Jurkat, Clone E6-1 (cell line): Measurements from ENCODE around the gene TCF7L1. TPM values are rescaled to one million over a fixed set of nuclear protein-coding genes. Genes with fewer than 3 reads are reported as not detected.
"Not testable (repeated sequence)": the region's sequence is repeated elsewhere in the genome, so short reads cannot be mapped to it uniquely, and the experiment has no call there.

Experiments used
- DNase-seq: peaks from one replicate; pipeline ENCODE4 v3.0.0-alpha.2; 2011; ENCODE audit warnings: low read depth, low spot score
- H3K4me3 ChIP-seq: 2 replicates; pipeline ENCODE4 v1.5.1; 2011; ENCODE audit warnings: mild to moderate bottlenecking, low read length, control low read depth, moderate library complexity
- polyA plus RNA-seq: library from polyadenylated mRNA; unstranded; fragments of >200 nt; gene quantifications from one replicate; pipeline ENCODE4 v1.2.1, GENCODE V29; 2012; ENCODE audit warnings: missing spikeins; ENCODE audit not compliant: insufficient read length, insufficient read depth

The TCF7L1 gene
- polyA plus RNA-seq: 0.68 TPM

DNA sequence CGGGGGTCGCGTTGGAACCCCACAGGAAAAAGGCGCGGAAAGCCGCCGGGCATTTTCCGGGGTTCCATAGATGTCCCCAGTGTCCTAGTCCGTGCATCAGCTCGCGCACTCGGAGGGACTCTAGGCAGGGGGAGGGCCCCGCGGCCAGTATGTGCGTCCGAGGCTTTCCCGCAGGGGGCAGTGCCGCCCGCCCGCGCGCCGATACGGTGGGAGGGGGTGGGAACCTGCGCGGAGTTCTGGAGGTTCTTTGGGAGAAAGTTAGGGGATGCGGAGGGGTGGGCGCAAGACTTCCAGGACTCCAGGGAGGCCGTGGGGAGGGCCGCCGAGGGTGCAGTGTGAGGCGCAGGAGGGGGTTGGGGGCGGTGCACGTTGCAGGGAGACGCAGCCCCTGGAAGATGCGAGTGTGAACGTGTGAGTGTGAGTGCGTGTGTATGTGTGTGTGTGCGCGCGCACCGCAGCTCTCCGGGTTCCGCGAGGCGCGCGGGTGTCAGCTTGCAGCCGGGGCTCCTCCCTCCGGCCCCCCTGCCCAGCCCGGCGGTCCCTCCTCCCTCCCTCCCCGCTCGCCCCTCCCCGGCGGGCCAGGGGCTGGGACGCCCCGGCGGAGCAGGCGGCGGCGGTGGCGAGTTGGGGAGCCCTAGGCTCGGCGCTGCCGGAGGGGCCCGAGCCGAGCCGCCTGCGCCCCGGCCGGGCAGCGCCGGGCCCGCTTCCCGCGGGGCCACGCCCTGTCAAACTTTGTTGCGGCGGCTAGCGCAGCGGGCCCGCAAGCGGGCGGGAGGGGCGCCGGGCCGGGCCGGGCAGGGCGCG lies at the start of gene TCF7L1:
TCF7L1 (plus strand) TSS at position 559 of the 804 bp plus-strand sequence. CDS start 293 bp downstream, outside the sequence.
- peak; percentile 5 for DNase-seq
- H3K4me3 ChIP-seq: peak within 1 kb of the TSS; percentile 44

- DNase-seq: no peak
- H3K4me3 ChIP-seq: no peak overlapping the region
Measured at GRCh38 chr2:85085563-85085962, 47.6 kb upstream of the TCF7L1 start.

GRCh38 chr2:85087541-85087940 lies 45.7 kb upstream of the TCF7L1 start:
- no peak for DNase-seq
- H3K4me3 ChIP-seq: no peak overlapping the region

DNA sequence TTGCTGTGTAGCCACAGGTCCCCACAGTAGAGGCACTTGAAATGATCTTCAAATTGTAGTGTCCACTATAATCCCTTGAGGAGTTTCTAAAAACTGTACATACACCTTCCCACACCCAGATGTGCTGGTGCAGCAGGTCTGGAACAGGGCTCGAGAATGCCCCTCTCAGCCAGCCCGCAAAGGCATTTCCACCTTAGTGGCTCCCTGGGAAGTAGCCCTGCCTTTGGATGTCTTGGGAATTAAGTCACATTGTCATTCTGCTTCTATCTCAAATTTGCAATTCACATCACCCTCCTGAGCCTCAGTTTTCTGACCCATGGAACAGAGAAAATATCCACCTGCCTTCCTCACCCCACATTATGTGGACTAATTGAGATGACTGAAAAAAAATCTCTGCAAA lies 44.3 kb upstream of the TCF7L1 start:
- H3K4me3 ChIP-seq: no peak overlapping the region
- no peak for DNase-seq

DNA sequence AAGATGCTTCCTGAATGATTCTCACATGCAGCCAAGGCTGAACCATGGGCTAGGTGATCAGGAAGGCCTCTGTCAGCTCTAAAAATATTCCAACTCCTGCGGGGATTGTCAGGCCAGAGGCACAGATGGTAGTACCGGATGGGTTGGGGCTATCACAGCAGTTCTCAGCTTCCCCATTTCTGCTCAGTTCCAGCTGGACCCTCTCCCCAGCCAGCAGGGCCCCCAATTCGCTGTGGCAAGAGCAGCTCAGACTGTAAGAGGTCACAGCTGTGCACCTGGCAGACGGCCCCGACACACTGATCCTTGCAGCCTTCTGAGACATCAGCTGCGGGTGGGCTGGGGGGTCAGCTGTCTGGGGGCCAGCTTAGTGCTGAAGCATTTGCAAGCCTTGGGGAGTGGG lies 43.6 kb upstream of the TCF7L1 start:
- no peak for DNase-seq
- H3K4me3 ChIP-seq: no peak overlapping the region

DNA sequence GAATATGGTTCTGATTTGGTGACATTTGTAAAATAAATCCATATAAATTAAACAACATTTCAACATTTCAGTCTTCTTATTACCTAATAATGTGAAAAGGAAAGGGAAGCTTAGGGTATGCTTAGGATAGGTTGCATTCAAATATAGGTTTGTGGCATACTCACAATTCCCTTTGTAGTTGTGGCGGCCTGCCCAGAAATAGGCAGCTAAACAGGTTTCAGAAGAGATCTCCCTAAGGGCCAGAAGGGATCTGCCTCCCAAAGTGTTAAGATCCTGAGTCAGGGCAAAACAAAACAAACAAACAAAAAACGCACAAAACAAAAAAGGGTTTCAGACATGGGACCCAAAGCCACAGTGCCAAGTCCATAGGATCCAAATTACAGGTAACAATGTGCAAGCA lies 41.4 kb upstream of the TCF7L1 start:
- DNase-seq: no peak
- no peak overlapping the region for H3K4me3 ChIP-seq

GRCh38 chr2:85095094-85095493 lies 38.1 kb upstream of the TCF7L1 start:
- no peak for DNase-seq
- H3K4me3 ChIP-seq: no peak overlapping the region

- H3K4me3 ChIP-seq: no peak overlapping the region
- no peak for DNase-seq
Measured at GRCh38 chr2:85096616-85097015, 36.6 kb upstream of the TCF7L1 start.

DNA sequence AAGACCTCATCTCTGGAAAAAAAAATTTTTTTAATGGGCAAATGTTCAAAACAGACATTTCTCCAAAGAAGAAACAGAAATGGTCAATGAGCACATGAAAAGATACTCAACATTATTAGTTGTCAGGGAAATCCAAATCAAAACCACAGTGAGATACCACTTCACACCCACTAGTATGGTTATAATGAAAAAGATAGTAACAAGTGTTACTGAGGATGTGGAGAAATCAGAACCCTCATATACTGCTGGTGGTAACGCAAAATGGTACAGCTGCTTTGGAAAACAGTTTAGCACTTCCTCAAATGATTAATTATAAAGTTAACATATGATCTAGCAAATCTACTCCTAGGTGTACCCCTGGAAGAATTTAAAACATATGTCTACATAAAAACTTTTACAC lies 29.0 kb upstream of the TCF7L1 start:
- no peak overlapping the region for H3K4me3 ChIP-seq
- DNase-seq: no peak

- H3K4me3 ChIP-seq: no peak overlapping the region
- DNase-seq: no peak
Measured at GRCh38 chr2:85106489-85107180, 26.6 kb upstream of the TCF7L1 start.

GRCh38 chr2:85110991-85111560 lies 22.1 kb upstream of the TCF7L1 start:
- no peak overlapping the region for H3K4me3 ChIP-seq
- no peak for DNase-seq

- no peak overlapping the region for H3K4me3 ChIP-seq
- DNase-seq: no peak
Measured at GRCh38 chr2:85111819-85112281, 21.3 kb upstream of the TCF7L1 start.

- no peak overlapping the region for H3K4me3 ChIP-seq
- DNase-seq: no peak
Measured at GRCh38 chr2:85112906-85113625, 20.1 kb upstream of the TCF7L1 start.

DNA sequence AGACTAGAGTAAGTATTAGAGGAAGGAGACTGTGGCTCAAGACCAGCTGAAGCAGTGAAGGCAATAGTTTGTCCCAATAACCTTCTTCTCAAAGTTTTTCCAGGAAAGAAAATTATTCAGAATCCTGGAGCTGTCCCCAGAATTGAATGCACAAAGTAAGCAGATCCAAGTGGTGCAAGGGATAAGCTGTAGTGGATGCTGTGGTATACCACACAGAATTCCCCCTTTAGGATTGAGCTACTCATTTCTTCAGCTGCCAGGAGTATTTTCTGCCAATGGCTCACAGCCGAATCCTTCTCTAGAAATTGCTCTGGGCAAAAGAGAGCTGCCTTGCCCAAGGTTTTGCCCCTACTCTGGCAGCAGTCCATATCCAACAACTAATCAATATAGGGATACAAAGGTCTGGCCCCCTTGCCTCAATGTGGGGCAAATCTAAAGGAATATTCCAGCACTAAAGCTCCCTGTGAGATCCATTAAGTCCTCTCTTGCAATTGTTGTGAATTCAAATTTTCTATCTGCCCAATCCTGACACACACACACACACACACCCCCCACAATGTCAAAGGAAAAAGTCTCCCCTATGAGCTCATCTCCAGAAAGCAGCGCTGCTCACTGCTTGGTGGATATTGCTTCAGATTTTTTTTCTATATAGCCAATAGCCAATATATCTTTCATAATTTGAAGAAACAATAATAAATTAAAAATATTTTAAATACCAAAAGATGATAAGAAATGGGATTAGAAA lies 18.4 kb upstream of the TCF7L1 start:
- no peak for DNase-seq
- no peak overlapping the region for H3K4me3 ChIP-seq

DNA sequence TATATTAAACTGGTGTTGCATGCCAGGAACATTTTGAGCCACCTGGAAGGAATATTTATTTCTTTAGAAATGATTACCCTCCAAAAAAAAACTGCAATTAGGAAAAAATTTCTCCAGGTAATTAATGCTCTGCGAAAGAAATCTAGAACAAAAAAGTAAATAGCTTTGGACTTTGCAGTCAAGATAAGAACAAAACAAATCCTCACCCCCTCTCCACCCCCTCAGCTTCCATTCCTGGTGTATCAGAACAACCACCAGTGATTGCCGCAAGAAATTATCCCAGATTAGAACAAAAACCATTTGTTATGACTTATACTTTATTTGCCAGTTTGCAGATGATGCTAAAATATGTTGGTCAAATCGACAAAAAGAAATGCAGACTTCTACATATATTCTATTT lies 17.0 kb upstream of the TCF7L1 start:
- DNase-seq: no peak
- H3K4me3 ChIP-seq: no peak overlapping the region

- H3K4me3 ChIP-seq: no peak overlapping the region
- no peak for DNase-seq
Measured at GRCh38 chr2:85119900-85120299, 13.3 kb upstream of the TCF7L1 start.

DNA sequence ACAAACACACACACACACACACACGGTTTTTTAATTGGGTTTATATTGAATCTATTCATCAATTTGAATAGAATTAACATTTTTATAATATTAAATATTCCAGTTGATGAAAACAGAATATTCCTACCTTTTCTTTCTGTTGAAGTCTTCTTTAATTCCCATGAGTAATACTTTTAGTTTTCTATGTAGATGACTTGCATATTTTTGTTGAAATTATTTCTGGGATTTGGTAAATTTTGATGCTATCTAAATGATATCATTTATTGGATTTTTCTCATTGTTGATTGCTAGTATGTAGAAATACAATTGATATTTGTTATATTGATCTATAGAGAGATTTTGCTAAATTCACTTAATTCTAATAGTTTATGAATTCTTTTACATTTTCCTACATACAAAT lies 12.8 kb upstream of the TCF7L1 start:
- no peak overlapping the region for H3K4me3 ChIP-seq
- no peak for DNase-seq

DNA sequence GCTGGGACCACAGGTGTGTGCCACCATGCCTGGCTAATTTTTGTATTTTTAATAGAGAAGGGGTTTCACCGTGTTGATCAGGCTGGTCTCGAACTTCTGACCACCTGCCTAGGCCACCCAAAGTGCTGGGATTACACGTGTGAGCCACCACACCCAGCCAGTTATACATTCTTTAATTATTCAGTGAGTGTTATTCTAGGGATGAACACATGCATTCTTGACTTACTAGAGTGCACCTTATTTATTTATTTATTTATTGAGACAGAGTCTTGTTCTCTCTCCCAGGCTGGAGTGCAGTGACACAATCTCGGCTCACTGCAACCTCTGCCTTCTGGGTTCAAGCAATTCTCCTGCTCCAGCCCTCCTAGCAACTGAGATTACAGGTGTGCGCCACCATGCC lies 6.7 kb upstream of the TCF7L1 start:
- H3K4me3 ChIP-seq, DNase-seq: not testable (repeated sequence)

- DNase-seq: no peak
- no peak overlapping the region for H3K4me3 ChIP-seq
Measured at GRCh38 chr2:85129861-85130260, 3.3 kb upstream of the TCF7L1 start.
